Femur (tissue), 1 donor: Measurements from ENCODE around the gene EML3.
A peak's percentile ranks its signal among the peaks of the same experiment; 100 is the strongest.
"Not testable (repeated sequence)": the region's sequence is repeated elsewhere in the genome, so short reads cannot be mapped to it uniquely, and the experiment has no call there.

ENCODE experiments used
- DNase-seq: peaks from one replicate; pipeline ENCODE4 v3.0.0-alpha.2; 2017

EML3 gene, protein sequence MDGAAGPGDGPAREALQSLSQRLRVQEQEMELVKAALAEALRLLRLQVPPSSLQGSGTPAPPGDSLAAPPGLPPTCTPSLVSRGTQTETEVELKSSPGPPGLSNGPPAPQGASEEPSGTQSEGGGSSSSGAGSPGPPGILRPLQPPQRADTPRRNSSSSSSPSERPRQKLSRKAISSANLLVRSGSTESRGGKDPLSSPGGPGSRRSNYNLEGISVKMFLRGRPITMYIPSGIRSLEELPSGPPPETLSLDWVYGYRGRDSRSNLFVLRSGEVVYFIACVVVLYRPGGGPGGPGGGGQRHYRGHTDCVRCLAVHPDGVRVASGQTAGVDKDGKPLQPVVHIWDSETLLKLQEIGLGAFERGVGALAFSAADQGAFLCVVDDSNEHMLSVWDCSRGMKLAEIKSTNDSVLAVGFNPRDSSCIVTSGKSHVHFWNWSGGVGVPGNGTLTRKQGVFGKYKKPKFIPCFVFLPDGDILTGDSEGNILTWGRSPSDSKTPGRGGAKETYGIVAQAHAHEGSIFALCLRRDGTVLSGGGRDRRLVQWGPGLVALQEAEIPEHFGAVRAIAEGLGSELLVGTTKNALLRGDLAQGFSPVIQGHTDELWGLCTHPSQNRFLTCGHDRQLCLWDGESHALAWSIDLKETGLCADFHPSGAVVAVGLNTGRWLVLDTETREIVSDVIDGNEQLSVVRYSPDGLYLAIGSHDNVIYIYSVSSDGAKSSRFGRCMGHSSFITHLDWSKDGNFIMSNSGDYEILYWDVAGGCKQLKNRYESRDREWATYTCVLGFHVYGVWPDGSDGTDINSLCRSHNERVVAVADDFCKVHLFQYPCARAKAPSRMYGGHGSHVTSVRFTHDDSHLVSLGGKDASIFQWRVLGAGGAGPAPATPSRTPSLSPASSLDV

DNA sequence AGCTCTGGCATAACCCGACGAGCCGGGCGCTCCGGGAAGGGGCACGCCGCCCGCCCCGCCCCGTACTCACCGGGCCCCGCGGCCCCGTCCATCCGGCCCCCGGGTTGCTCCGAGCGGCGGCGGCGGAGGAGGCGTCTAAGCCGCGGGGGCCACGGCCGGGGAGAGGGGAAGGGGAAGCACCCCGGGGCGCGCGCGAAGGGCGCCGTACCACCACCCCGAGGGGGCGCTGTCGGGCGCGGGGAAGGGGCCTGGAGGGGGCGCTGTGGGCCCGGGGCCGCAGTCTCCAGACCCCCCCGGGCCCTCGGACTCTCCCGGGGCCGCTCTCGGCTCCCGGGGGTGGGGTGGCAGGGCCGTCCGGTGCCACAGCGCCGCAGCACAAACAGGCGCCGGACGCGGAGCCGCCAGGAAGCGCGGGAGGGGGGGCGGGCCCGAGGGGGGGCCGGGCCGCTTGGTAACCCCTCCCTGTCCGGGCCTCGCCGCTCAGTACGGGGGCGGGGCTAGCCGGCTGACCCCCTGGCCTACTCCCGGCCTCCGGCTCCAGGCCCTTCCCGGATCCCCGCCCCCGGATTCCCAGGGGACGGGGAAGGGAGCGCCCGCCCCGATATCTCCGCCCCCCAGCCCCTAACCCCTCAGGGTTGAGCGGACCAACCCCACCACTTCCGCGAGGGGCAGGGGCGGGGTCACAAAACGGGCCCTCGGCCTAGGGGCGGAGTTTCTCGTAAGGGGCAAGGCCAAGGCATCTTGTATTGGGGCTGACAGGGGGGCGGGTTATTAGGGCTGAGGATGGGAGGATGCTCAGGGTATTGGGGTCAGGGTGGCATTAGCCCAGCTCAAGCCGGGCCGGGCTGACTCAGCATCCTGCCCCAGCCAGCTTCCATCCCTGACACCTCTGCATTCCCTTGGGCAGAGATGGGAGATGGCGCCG lies at the start of gene EML3, which contains the start of gene ROM1:
Gene EML3 (minus strand): TSS at position 410 of the 925 bp plus-strand sequence. CDS start 318 bp downstream, at position 92.
Gene ROM1 (plus strand): TSS at position 892 of the 925 bp plus-strand sequence. CDS start 25 bp downstream, at position 917.
- peak; percentile 95 for DNase-seq

DNA sequence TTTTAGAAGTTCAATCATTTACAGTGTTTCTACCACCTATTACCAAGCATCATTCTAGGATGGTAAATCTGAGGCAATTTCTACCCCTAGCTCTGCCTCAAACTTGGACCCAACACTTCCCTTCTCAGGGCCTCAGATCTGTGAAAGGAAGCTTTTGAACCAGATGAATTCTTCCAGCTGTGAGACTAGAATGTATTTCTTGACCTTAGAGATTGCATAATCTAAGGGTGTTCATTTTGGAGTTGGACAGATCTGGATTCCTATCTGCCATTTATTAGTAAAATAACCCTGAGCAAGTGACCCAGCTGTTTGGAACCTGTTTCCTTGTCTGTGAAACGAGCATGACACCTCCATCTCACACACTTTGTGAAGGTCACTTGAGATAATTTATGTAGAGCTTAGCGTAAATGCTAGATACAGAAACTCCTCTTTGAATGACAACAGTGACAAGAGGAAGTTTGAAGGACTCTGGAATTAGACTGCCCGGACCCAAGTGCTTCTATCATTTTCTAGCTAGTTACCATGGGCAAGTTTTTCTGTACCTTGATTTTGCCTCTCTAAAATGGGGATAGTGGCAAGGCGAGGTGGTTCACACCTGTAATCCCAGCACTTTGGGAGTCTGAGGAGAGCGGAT lies 44.3 kb upstream of the EML3 start:
- DNase-seq, result no peak

DNA sequence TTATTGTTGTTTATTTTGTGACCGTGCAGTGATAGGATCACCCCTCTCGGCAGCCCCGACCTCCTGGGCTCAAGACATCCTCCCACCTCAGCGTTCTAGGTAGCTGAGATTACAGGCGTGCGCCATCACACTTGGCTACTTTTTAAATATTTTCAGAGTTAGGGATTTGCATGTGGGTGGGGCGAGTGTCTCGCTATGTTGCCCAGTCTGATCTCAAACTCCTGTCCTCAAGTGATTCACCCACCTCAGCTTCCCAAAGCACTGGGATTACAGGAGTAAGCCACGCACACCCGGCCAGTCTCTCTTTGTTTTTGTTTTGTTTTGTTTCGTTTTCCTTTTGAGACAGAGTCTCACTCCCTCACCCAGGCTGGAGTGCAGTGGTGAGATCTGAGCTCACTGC lies 41.7 kb upstream of the EML3 start:
- DNase-seq, result no peak

DNA sequence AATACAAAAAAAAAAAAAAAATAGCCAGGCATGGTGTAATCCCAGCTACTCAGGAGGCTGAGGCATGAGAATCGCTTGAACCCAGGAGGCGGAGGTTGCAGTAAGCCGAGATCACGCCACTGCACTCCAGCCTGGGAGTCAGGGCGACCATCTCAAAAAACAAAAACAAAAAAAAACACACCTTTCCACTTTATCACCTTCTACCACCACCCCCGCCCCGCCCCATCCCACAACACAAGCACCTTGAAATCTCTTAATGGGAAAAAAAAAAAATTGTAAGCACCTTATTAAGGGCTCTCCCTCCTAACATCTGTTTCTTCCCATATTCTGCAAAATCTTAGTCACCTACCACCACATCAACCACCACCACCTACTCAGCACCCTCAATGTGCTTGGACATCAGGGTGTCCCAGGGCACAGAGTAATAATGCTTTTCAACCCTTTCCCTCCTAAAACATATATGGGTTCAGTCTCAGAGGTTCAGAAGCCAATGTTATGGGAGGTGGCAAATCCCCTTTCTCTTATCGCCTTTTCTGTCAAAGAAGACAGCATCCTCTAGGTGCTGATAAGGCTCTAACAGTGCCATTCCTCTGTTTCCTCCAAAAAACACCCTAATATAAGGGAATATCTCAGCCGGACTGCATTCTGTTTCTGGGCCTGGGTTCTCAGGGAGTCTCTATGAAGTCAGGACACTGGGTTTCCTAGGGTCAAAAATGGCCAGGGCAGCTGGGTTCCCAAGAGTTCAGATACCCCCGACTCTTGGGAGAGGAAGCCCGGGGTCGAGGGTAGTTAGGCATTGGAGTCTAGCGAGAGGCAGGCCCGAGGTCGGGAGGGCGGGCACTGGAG lies 39.8 kb upstream of the EML3 start:
- no peak for DNase-seq

DNA sequence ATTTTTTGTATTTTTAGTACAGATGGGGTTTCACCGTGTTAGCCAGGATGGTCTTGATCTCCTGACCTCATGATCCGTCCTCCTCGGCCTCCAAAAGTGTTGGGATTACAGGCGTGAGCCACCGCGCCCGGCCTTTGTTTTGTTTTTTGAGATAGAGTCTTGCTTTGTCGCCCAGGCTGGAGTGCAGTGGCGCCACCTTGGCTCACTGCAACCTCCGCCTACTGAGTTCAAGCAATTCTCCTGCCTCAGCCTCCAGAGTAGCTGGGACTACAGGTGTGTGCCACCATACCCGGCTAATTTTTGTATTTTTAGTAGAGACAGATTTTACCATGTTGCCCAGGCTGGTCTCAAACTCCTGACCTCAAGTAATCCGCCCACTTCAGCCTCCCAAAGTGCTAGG lies 37.7 kb upstream of the EML3 start:
- not testable (repeated sequence) for DNase-seq

DNA sequence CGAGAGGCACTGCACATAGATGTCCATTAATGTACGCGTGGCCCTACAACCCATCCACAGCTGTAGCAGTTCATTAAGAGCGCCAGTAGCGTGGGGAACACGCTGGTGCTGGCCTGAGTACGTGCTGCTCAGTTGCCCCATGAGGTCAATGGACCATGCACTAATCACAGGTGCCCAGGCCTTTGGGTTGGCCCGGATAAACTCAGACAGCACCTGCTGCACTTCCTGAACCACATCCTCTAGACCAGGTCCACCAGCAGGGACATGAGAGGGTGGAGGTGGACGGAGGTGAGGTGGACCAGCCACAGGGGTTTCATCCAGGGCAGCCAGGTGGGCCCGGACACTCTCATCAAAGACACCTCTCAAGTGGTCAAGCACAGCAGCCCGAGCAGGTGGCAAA lies 36.9 kb upstream of the EML3 start:
- DNase-seq, result no peak

DNA sequence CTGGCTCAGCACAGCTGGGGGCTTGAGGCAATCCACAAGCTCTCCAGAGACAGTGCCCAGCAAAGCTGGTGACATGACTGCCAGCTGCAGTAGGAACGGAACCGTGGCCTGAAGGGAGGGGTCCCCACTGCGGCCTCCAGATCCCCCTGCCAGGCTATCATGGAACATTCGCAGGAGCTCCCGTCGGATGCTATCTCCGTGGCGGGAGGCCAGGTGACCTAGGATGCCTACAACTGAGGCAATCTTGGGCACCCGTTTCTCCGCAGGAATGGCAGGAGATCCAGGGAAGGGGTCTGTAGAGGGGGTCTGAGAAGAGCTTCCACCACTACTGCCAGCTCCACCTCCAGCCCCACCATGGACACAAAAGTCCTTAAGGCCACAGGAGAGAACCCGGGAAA lies 36.4 kb upstream of the EML3 start:
- DNase-seq, result no peak

DNA sequence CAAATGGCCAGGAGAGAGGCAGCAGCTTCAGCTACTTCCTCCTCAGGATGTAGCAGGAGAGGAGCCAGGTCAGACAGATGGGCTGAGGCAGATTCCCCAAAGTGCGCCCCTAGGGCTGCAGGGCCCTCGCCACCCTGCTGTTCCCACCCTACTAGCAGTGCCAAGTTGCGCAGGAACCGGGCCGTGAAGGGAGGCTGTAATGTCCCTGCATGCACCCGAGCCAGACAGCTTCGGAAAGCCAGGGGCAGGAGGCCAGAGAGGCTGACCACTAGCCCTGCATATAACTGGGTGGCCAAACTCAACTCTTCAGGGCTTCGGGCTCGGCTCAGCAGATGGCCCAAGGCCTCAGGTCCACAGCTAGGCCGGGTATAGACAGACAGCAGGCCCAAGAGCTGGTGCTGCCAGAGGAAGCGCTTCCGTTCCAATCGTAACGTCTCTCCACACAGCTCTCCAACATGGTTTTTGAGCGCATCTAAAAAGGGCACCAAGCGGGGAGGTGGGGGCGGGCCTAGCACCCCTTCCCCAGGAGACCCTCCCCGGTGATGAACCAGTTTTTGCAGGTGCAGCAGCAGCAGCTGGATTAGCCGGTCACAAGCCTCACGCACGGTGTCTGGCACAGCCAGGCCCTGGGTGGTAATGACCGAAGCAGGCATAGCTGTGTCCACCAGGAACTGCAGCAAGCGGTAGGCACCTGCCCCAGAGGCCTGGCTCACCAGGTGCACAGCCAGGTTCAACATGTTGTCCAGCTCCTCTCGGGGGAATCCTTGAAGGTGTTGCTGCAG lies 35.8 kb upstream of the EML3 start:
- DNase-seq, result no peak

DNA sequence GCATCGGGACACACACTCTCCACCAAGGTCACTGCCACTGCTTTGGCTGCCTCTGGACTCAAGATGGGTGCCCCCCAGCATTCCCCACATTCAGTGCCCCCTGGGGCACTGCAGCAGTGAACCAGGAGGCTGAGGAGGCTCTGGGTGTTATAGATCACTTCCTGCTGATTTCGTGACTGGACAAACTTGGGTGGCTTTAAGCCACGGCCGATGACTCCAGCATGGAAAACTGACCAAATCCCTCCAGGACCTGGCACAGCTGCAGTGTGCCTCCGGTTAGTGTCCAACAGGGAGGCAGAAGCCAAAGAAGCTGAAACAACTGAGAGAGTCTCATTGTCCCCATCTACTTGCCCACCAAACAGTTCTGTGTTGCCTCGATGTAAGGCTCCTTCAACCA lies 35.0 kb upstream of the EML3 start:
- DNase-seq, result no peak

DNA sequence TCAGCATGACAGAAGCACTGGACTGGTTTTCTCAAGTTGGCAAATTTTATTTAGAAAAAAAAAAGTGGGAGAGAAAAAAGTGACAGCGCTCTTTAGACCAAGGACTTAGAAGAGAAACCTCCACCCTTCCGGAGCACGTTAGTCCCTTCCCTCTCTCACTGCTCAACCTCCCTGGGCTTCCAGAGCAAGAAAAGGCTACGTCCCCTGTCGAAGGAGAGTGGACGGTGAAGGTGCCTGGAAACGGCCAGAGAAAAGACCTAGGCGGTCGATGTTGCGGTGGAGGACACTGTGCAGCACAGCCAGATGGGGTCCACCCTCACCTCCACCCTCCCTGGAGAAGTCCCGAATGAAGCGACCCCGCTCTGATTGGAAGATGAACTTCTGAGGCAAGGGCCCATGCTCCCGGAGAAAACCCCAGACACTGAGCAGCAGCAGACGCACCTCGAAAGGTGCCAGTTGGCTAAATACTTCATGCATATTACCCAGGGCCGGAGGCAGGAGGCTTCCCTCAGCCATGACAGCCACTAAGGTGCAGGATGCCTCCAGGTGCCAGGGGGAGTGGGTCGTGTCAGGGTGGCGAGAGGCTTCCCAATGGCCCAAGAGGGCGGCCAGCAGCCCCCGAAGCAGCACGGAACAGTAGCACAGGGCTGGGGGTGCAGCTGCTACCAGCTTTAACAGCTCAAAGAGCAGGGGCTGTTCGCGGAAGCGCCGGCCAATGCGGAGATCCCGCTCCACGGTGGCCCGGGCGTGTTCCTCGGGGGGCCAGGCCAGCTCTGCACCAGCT lies 34.4 kb upstream of the EML3 start:
- DNase-seq, result no peak

DNA sequence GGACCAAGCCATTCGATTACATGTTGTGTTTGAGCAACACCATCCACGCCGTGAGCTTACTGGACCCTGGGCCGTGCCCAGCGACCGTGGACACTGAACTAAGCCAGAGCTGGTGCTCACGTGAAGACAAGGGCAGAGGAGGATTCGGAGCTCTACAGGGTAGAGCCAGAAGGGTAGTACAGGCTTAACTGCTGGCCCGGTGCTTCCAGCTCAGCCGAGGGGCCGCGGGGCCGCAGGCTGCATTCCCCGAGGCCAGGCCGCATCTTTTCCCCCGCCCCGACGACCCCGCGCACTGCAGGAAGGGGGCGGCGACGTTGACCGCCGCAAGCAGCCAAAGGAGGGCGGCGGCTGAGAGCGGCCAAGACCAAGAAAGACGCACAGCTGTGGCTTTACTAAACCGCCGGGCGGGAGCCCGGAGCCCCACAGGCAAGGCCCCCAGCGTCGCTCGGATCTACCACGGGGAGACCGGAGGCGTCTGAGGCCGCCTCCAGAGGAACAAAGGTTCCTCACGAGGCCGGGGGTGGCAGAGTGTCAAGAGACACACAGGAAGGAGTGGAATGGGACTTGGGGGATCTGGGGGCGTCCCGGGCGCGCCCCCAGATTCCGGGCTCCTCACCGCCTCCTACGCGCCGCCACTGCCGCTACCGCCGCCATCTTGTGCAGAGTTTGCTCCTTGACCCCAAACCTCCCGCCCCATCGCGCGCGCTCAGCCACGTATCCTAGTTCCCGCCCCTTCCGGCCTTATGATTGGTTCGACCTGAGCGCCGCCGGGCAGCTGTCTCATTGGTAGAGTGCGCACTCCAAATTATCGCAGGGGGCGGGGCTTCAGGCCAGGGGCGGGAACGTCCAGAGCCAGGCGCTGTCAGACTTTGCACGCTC lies 33.6 kb upstream of the EML3 start, which contains the start of gene GANAB:
Gene GANAB (minus strand): TSS at position 668 of the 879 bp plus-strand sequence. CDS start 14 bp downstream, at position 654.
- peak; percentile 99 for DNase-seq

DNA sequence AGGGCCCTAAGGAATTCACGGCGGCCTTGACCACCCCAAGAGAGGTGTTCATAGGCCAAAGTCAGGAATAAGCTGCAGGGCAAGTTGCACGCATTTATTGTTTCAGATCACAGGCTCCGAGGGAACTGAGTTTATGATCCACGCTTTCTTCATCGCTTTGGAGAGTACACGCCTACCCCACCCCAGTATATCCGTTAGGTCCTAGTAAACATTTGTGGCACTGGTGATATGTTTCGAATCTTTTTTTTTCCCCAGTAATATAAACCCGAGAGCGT lies 33.0 kb upstream of the EML3 start:
- no peak for DNase-seq

DNA sequence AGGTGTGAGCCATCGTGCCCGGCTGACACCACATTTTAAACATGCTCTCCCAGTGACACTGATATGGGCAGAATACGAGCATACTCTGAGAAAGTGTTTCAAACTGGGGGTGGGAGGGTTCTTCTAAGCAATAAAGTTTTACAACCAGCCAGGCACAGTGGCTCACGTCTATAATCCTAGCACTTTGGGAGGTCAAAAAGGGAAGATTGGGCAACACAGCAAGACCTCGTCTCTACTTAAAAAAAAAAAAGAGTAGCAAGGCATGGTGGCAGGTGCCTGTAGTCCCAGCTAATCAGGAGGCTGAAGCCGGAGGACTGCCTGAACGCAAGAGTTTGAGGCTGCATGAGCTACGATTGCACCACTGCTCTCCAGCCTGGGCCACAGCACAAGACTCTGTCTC lies 31.6 kb upstream of the EML3 start:
- no peak for DNase-seq

DNA sequence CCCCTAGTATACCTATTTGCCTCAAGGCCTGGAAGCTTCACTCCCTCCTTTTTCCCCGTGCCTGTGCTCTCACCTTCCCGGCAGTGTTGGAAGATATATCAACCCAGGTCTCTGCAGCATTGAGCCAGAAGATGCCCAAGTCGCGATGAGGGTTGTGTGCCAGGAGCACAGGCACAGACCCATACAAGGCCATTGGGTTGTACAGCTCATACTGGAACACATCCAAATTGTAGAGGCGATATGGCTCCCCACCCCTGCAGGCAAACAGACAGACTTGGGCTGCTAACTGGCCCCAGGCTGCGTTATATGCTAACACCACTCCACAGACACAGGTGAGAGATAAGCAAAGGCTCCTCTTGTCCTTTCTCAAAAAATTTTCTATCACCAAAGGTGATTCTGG lies 19.9 kb upstream of the EML3 start:
- no peak for DNase-seq

DNA sequence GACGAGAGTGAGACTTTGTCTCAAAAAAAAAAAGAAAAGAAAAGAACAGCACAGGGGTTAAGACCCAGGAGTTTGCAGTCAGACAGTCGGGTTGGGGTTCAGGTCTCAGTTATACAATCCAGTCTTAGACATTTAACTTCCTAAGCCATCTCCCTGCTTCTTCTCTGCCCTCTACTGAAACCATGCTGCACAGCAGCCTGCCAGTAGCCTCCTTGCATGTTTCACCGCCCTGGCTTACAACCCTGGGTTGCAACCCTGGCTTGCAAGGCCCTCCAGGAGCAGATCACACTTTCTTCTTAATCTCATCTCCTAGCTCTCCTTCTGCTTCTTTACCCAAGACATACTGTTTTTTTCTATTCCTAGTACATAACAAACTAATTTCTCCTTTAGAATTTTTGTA lies 15.1 kb upstream of the EML3 start:
- no peak for DNase-seq

DNA sequence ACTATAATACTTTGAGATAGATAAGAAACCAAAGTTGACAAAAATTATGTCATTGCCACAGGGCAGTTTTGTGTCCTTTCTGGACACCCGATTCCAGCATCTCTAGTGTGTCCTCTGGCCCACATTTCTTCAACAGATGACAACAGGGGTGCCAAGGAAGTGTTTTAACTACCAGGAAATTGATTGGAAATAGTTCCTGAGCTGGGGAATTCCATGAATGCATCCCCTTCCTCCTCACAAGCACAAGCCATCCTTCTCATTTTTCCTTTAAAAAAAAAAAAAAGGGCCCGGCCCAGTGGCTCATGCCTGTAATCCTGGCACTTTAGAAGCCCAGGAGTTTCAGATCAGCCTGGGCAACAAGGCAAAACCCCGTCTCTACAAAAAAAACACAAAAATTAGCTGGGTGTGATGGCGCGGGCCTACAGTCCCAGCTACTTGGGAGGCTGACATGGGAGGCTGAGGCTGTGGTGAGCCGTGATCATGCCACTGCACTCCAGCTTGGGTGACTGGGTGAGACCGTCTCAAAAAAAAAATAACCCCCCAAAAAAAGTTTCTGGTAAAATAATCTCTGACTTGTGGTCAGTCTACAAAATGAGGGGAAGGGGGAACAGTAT lies 10.0 kb upstream of the EML3 start:
- no peak for DNase-seq

DNA sequence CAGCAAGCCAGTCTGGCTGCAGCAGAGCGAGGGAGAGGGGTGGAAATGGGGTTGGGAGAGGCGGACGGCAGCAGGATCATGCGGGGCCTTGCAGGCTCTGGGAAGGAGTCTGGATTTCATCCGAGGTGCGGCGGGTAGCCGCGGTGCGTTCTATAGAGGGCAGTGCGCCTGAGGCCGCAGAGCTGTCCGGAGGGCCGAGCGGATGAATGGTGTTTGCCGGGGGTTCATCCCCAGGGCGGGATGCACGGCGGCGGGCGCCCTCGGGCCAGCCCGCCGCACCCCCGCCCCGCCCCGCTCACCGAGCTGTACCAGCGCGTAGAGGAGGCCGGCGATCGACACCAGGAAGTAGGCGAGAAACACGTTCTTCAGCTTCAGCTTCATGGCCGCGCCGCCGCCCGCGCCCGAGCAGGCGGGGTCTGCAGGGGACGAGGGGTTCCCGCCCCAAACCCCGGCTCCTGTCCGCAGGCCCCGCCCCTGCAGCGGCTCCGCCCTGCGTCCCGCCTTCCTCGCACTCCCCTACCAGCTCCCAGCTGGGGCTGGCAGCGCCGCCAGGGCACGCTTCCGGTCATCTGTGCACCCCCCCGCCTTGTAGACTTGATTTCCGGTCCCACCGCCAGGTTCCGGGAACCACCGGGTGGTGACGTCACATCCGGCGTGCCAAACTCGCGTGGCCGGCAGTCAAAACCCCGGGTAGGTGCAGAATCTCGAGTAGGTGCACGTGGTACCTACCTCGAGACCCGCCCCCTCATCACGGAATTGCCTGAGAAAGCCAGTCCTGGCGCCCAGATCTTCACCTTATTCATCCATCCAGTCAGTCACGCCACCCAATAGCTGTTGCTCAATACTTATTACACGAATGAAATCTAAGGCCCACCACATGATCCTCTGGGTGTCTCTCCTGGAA lies 9.2 kb upstream of the EML3 start, which contains the start of gene B3GAT3:
Gene B3GAT3 (minus strand): TSS at position 420 of the 904 bp plus-strand sequence. CDS start 39 bp downstream, at position 381.
- peak; percentile 98 for DNase-seq
